Activated CD4-positive, CD25-positive, alpha-beta regulatory T cell treated with anti-CD3 and anti-CD28 coated beads, Interleukin-2, amount 50 U/mL, for 24 hours (primary cell): Measurements from ENCODE around the gene ADGRV1.

ENCODE experiments used
- ATAC-seq, 2 donors: fragments of 150-1000 bp; cut with Tn5 transposase; one replicate each; pipeline ENCODE4 v1.10.0; 2021; ENCODE audit warnings: mild to moderate bottlenecking in 1 of 2, moderate library complexity in 1 of 2

The ADGRV1 gene

DNA sequence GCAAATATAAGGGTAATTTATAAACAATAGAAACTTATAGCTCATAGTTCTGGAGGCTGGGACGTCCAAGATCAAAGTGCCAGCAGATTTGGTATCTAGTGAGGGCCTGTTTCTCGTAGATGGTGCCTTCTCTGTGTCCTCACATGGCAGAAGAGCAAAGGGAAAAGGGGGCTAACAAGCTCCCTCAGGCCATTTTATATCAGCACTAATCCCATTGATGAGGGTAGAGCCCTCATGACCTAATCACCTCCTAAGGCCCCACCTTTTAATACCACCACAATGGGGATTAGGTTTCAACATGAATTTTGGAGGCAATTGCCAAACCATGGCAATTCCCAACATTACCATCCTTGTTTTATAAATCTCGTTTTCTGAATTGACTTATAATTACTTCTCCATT, 564.7 kb downstream of the ADGRV1 start:
- ATAC-seq: no peak

DNA sequence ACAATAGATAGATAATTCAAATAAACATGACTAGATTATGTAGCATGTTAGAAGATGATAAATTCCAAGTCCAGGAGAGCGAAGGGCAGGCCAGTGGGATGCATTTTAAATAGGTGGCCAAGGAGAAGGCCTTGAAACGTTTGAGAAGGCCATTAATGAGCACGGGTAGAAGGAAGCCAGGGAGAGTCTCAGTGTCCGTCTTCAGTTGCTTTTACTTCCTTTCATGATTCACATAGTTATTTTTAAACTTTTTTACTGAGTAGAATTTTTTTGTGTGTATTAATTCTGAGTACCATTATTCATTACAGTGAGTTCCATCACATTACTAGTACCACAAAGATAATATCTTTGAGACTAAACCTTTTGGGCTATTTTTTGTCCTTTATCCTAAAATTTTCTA, 565.3 kb downstream of the ADGRV1 start:
- no peak for ATAC-seq

DNA sequence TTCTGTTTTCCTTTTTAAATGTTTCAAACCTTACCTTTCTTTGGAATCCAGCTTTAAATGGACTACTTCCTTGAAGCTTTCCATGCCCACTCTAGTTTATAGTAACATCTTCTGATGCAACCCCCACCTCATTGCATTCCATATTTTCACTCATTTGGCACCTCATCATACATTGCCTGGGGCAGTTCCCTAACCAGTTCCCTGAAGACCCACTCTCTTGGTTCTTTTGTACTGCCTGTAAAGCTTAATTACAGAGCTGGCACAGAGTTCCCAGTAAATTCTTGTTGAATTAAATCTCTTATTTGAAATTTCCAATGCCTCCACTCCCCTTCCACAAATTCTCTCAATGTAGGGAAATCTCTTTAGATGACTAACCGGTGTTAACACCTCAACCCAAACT, 567.3 kb downstream of the ADGRV1 start:
- ATAC-seq: no peak

DNA sequence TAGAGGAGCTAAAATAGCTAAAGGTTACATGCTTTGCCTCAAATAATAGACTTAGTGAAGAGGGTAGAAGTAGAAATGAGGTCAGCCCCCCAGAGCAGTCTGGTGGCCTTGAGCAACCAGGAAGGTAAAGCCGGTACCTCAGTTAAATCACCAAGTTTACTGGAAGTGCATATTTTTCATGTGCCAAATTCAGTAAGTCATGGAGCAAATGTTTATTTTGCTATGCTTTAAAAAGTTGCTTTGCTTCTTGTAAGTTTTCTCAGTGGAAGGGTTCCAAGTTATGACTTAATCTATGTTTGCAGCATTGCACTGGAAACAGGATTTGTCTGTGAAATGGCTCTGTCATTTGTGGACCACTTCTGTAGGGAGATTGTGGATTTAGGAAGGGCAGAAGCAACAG, 567.9 kb downstream of the ADGRV1 start:
- ATAC-seq: no peak

DNA sequence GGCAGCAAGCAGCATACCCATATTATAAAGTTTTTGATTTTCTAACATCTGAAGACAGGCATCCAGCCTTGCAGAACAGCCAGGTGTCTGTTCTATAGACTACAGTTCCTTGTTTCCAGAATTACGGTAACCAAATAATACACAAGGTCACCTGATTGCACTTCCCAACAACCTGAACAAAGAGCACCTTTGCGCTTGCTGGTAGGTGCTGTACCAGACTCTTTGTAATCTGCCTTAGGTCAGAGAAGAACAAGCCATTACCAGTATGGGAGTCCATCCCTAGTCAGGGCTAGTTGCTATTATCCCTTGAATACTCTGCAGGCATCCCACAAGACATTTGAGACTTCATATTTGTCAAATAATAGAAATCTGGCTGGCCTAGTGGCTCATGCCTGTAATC, 568.3 kb downstream of the ADGRV1 start:
- ATAC-seq: no peak

DNA sequence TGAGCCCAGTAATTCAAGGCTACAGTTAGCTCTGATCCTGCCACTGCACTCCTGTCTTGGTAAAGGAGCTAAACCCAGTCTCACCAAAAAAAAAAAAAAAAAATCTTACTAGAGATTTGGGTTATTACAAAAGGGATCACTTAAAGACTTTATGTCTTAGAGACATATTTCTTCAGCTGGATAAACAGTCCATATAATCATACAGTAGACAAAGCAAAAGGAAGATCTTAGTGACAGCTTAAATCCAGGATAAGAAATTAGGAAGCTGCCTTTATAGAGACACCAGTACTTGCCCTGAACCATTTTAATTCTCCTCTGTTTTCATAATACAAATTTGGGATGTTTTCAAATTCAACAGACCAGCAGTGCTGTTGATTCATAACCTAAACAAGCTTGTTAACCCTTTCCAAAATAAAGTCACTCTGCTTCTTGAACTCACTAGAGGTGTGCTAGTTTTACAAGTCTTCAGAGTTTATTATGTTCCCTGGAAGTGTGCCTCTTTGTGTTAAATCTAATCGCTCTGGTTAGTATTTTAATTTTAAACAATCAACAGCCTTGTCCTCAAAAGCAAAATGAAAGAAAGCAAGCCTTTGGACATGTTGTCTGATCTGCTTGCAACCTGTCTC, 569.0 kb downstream of the ADGRV1 start:
- no peak for ATAC-seq

DNA sequence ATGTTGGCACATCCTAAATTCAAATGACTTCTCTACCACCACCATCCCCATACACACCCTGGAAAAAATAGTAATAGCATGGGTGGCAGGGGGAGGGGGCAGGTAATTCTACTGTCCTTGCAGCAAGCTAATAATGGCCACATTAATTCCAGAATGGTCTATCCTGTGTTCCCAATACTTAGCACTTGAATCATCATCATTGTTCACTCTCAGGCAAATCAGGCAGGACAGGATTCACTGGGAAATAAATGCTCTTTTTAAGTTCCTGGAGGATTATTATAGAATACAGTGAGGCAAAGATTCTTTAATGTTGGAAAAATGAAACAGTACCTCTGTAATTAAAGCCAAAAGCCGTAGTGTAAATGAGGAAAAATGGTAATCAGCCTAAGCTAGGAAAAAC, 570.0 kb downstream of the ADGRV1 start:
- no peak for ATAC-seq

DNA sequence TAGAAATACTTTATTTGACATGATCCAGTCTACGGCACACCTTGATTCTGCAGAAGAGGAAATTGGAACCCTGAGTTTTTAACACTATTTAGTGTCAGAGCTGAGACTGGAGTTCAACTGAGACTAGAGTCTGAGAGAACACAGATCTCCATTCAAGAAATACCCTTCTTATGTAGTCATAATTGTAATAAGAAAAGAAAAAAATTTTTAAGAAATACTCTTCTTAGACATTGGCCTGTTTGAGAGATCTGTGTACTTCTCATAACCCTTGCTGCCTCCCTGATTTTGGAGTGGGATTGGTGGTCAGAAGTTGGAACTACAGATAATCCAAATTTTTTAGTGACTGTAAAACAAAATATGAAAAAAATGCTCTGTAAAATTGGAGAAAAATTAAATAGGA, 571.2 kb downstream of the ADGRV1 start:
- no peak for ATAC-seq

DNA sequence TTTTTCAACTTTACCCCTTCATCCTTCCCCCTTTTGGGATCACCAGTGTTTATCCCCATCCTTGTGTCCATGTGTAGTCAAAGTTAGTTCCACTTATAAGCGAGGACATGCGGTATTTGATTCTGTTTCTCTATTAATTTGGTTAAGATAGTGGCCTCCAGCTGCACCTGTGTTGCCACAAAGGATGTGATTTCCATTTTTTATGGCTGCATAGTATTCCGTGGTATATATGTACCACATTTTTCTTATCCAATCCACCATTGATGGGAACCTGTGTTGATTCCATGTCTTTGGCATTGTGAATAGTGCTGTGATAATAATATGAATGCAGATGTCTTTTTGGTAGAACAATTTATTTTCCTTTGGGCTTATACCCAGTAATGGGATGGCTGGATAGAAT, 572.2 kb downstream of the ADGRV1 start:
- ATAC-seq: no peak

DNA sequence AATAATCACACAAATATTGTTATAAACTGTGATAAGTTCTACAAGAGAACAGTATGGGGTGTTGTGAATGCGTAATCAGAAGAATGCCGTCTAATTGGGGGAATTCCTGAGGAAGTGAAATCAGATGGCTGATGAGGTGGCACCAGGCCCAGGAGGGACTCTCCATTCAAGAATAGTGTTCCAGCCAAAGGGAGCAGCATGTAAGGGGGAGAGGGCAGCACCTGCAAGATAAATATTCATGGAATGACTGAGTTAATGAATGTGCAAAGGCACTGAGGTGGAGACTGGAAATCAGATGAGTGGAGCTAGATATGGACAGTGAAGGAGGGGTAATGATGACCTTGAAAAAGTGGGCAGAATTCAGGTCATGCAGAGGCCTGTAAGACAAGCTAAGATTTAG, 574.0 kb downstream of the ADGRV1 start:
- ATAC-seq: no peak

DNA sequence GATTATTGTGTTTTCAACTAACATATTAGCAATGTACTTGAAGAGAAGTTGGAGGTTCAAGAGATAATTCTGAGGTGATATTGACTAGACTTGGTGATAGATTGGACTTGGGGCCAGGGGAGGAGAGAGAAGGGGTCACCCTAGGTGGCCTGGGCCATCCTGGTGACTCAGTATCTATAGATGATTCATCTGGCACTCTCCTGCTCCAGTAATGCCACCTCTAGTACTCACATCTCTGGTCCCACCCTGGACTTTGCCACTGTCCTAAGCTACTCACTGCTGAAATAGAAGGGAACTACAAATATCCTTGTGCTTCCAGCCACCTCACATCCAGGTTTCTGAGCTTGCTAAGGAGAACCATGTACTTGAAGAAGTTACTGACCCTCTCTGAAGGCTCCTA, 574.6 kb downstream of the ADGRV1 start:
- ATAC-seq: no peak

DNA sequence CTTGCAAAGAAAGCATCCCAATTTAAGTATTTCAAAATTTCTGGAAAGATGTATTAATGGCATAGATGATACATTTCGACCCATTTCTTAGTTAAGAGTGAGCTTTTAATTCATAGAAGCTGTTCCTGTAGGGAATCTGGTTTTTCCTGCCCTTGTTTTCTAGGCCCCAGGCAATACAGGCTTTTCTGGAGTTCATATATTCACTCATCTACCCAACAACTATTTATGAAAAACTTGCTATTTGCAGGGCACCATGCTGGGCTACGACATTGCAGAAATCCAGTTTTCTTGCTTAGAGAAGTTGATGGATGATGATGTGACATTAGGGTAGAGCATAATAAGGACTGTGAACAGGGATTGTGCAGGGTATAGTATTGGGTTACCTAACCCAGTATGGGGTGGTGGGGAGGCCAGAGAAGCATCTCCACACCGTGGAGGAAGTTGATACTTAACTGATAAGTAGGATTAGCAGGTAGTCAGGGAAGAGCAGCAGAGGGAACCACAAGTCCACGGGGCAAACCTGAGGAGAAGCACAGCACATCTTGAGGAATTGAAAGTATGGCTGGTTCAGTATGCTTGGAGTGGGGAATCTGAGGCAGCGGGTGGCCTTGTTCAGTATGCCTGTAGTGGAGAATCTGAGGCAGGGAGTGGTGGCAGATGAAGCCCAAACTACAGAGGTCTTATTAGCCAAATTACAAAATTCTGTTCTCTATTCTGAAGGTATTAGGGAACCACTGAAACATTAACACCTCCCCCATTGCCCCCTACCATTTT, 577.1 kb downstream of the ADGRV1 start:
- no peak for ATAC-seq

DNA sequence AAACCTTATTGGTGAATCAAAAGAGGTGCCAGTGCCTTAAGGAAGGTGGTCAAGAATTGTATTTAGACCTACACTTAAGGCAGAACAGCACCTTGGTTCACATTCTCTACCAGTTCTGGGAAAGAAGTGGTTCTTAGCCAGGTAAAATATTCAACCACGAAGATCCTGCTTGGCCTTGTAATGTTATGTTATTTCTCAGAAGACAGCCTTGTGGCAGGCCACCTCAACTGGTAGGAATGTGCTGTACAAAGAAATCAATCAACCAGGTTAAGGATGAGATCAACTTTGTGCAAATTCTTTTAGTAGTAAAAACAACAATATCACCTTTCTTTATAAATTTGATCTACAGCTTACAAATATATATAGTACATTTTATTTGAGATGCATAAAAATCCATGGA, 577.7 kb downstream of the ADGRV1 start:
- no peak for ATAC-seq

DNA sequence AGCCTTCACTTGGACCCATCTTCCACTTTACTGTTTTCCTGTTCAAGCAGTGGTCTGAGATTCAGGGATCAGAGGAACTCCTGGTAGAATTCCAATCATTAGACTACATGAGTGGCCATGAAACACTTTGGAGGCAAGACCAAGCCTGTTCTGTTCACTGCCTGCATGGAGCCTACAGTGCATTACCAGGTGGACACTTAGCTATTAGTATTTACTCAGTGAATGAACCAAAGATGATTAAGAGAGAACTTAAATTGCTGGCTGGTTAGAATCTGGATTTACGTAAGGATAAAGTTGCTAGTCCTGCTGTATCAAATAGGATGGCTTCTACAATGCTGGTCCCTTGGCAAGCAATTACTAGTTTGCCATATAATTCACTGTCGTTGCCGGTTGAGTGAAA, 579.0 kb downstream of the ADGRV1 start:
- no peak for ATAC-seq

DNA sequence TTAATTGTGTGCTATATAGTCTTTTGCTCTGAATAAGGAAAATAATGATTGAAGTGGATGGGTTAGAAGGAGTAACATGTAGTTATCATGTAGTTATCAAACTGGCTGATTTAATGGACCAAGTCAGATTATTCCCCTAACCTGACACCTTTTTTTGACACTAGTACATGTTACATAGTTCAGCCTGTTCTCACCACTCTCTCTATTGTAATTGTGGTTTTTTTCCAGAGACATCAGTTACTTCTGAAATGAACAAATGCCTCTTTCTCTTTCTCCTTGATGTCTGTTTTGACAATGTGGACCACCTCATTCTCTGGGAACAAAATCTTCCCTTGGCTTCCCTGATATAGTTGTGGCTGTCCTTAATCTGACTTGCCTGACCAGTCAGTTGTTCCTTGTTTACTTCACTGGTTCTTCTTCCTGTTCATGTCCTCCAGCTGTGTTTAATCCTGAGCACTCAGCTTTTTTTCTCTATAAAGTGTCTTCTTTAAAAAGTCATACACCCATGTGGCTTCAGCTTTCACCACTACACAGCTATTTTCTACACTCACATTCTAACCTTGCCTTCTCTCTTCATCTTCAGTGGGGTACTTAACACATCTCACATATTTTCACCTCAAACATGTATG, 581.1 kb downstream of the ADGRV1 start:
- no peak for ATAC-seq

DNA sequence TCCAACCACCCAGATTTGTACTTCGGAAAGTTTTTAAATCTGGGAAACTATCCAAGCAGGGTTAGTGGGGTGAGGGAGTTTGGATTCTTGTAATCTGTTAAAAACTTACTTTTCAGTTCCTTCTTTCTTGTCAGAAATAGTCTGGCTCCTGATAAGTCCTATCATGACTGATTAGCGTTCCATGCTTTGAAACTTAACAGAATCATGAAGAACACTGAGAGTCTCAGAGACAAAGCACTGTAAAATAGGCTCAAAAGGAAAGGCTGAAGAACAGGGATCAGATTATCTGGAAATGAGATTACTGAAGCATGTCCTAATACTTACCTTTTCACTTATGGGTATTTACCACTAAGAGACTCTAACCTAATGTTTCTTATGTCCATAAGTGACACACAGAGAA, 582.1 kb downstream of the ADGRV1 start:
- no peak for ATAC-seq

DNA sequence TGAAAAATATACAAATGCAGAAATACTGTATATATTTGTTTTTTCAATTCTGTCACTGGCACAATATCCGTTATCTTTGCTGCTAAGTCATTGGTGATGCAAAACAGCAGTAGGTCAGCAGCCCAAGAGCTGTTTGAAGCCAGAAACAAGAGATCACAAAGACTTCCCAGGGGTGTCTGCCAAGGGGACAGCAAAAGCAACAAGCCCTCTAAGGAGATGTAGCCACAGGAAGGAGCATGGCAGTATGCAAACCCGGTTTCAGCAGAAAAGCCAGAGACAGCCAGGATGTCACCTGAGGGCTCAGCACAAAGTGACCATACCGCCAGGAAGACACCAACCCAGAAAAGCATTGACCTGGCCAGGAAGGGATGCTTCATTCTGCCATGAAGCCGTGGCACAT, 583.0 kb downstream of the ADGRV1 start:
- no peak for ATAC-seq

DNA sequence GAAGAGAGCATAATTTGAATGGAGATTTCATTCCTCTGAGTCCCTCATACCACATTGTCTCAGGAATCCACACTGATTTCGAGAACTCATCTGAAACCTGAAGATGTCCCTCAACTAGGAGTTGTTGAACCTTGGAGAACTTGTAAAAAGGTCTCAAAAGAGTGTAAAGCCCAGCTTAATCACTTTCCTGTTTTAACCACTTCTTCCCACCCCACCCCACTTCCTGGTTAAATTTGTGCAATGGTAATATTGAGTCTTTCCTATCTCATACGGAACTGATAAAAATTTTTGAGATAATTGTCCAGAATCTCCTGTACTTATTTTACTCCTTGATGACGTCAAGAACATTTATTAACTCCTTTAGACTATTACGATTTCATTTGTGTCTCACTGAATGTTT, 583.8 kb downstream of the ADGRV1 start:
- no peak for ATAC-seq

DNA sequence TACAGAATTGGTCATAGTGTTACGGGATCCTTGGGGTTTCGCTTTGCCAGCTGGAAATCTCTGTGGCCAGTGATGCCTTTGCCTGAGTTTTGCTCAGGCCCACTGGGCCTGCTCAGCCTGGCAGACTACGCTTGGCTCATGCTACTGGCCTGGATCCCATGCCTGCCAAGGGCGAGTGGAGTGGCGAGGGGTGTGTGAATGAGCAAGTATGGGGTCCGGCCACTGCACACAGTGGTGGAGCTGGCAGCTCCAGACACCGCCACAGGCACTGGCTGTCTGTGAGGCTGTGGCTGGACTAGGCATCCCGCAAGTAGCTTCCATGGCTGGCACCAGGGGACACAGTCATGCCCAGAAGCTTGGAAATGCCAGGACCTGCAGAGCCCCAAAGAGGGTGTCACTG, 584.2 kb downstream of the ADGRV1 start:
- ATAC-seq: no peak

DNA sequence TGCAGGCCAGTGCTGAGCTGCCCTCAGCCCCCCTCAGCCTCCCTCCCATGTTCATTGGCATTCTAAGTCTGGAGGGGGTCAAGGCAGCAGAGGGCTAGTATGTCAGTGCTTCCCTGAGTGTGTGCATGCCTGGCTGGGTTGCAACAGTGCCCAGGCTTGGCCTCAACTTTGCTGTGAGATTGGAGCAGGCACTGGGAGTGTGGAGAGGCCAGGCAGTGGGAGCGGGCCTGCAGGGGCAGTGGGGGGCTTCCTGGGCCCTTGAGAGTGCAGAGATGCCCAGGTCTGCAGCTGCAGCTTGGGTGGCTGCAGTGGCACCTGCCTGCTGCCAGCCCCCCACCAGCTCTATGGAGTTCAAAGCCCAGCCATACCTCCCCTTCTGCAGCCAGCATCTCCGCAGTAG, 585.2 kb downstream of the ADGRV1 start:
- no peak for ATAC-seq

DNA sequence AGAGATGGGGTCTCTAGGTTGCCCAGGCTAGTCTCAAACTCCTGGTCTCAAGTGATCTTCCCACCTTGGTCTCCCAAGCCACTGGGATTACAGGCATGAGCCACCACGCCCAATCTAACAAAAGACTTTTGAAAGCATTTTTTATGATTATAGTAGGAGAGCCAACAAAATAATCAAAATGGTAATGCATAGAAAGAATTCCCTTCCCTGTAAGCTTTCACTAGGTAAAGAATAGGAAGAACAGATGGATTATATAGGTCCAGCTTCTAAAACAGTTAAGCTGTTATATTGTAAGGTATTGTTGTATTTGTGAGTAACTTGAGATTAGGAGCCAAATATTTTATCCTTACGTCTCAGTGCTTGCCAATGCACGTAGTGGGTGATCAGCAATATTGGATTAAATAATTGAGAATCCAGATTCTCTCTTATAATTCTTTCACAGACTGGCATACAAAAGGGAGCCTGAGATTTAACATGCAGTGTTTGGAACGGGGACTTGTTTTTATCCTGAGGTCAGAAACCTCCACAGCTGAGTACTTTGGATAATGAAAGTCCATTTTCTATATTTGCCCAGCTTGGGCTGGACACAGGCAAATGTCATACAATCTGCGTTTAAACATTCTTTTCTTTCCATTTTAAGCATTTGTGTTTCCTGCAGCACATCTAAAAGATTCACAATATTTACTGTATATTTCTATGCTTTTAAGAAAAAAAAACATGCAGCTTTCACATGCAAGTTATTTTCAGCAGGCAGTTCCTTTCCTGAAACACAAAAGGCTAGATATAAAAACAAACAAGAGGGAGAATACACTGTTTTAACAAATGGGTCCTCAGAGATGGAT, 586.1 kb downstream of the ADGRV1 start:
- no peak for ATAC-seq

DNA sequence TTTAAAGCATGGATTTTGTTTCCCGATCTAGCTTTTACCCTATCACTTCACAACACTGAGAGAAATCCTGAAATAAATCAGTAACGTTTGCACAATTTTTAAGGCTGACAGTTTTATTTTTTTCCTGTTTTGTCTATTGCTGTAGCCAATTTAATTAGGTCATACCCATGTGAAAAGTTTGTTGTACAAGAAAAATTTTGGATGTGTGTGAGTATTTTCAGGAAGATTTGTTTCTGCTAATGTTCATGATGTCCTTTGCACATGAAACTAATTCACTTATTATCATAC, 586.7 kb downstream of the ADGRV1 start:
- no peak for ATAC-seq

DNA sequence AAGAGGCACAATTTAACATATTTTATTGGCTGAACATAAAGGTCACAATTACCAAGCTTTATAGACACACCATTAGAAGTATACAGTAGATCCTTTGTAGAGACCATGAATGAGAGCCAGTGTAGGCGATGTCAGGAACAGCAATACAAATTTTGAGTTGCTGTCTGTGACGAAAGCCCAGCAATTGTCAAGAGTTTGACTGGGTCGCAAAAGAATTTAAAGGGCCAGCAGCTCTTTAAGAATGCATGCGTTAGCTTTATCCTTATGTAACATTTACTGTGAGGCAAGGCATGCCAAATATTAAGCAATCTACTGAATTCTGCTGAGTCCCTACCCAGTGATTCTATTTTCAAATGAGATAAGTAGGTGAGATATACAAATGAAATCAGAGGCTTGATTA, 587.6 kb downstream of the ADGRV1 start:
- ATAC-seq: no peak
